GM23338 (cell line): ENCODE data around the gene PCDHA10.
"Not testable (repeated sequence)": the region's sequence is repeated elsewhere in the genome, so short reads cannot be mapped to it uniquely, and the experiment has no call there.

Experiments
- CTCF ChIP-seq, 2 experiments: fragments of 200-600 bp in 1 of 2; sonication (generic) in 1 of 2; conservative IDR thresholded peaks; 2 replicates each; pipeline versions ENCODE4 v1.5.1 to v1.6.1; 2016 to 2017; ENCODE audit warnings: antibody characterized with exemption in 2 of 2, low read depth in 2 of 2, mild to moderate bottlenecking in 2 of 2, moderate library complexity in 1 of 2
- EZH2 ChIP-seq: fragments of 200-600 bp; sonication (generic); IDR thresholded peaks from one replicate; pipeline ENCODE4 v1.8.0; 2017; ENCODE audit warnings: antibody characterized with exemption, mild to moderate bottlenecking, low read depth; ENCODE audit not compliant: unreplicated experiment
- STAT1 ChIP-seq: IDR thresholded peaks from one replicate; pipeline ENCODE4 v1.6.1; 2016; ENCODE audit warnings: antibody characterized with exemption; ENCODE audit not compliant: unreplicated experiment
- TF ChIP-seq, protein P1 (sequence below): IDR thresholded peaks from one replicate; pipeline ENCODE4 v1.6.1; 2018; ENCODE audit warnings: antibody characterized with exemption; ENCODE audit not compliant: unreplicated experiment

DNA sequence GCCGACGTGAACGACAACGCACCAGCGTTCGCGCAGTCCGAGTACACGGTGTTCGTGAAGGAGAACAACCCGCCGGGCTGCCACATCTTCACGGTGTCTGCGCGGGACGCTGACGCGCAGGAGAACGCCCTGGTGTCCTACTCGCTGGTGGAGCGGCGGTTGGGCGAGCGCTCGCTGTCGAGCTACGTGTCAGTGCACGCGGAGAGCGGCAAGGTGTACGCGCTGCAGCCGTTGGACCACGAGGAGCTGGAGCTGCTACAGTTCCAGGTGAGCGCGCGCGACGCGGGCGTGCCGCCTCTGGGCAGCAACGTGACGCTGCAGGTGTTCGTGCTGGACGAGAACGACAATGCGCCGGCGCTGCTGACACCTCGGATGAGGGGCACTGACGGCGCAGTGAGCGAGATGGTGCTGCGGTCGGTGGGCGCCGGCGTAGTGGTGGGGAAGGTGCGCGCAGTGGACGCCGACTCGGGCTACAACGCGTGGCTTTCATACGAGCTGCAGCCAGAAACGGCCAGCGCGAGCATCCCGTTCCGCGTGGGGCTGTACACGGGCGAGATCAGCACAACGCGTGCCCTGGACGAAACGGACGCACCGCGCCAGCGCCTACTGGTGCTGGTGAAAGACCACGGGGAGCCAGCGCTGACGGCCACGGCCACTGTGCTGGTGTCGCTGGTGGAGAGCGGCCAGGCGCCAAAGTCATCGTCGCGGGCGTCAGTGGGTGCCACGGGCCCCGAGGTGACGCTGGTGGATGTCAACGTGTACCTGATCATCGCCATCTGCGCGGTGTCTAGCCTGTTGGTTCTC is 5.7 kb upstream of the PCDHA10 start:
- TF ChIP-seq CTCF (conservative IDR thresholded peaks at IDR 0.05; ENCODE audit: low read depth in 2 of 2); STAT1; EZH2: not testable (repeated sequence)
- TF ChIP-seq, protein P1, sequence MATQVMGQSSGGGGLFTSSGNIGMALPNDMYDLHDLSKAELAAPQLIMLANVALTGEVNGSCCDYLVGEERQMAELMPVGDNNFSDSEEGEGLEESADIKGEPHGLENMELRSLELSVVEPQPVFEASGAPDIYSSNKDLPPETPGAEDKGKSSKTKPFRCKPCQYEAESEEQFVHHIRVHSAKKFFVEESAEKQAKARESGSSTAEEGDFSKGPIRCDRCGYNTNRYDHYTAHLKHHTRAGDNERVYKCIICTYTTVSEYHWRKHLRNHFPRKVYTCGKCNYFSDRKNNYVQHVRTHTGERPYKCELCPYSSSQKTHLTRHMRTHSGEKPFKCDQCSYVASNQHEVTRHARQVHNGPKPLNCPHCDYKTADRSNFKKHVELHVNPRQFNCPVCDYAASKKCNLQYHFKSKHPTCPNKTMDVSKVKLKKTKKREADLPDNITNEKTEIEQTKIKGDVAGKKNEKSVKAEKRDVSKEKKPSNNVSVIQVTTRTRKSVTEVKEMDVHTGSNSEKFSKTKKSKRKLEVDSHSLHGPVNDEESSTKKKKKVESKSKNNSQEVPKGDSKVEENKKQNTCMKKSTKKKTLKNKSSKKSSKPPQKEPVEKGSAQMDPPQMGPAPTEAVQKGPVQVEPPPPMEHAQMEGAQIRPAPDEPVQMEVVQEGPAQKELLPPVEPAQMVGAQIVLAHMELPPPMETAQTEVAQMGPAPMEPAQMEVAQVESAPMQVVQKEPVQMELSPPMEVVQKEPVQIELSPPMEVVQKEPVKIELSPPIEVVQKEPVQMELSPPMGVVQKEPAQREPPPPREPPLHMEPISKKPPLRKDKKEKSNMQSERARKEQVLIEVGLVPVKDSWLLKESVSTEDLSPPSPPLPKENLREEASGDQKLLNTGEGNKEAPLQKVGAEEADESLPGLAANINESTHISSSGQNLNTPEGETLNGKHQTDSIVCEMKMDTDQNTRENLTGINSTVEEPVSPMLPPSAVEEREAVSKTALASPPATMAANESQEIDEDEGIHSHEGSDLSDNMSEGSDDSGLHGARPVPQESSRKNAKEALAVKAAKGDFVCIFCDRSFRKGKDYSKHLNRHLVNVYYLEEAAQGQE = not testable (repeated sequence)
